ACC112 (cell line): ENCODE data around the gene NFKB1.

Experiments
- H2AFZ ChIP-seq: fragments of 200-600 bp; sonication (generic); one replicate; pipeline ENCODE4 v1.6.0; 2017; ENCODE audit warnings: antibody characterized with exemption, low read length; ENCODE audit not compliant: unreplicated experiment
- H3K27ac ChIP-seq: fragments of 200-600 bp; sonication (generic); 2 replicates; pipeline ENCODE4 v1.5.1; 2014; ENCODE audit warnings: low read depth, mild to moderate bottlenecking, antibody characterized with exemption, low read length, moderate library complexity
- H3K27me3 ChIP-seq: fragments of 200-600 bp; sonication (generic); 2 replicates; pipeline ENCODE4 v1.6.1; 2014; ENCODE audit warnings: mild to moderate bottlenecking, antibody characterized with exemption, low read length, moderate library complexity, mixed read lengths; ENCODE audit not compliant: insufficient read depth
- H3K36me3 ChIP-seq: fragments of 200-600 bp; sonication (generic); 2 replicates; pipeline ENCODE4 v1.6.1; 2016; ENCODE audit warnings: mild to moderate bottlenecking, antibody characterized with exemption, low read length, moderate library complexity, mixed read lengths; ENCODE audit not compliant: insufficient read depth
- H3K4me1 ChIP-seq: fragments of 200-600 bp; sonication (generic); one replicate; pipeline ENCODE4 v1.6.1; 2016; ENCODE audit warnings: low read length, mixed read lengths; ENCODE audit not compliant: insufficient read depth, unreplicated experiment, control insufficient read depth
- H3K4me3 ChIP-seq: fragments of 200-600 bp; sonication (generic); 2 replicates; pipeline ENCODE4 v1.5.1; 2014; ENCODE audit warnings: mild to moderate bottlenecking, low read depth, low read length
- H3K79me2 ChIP-seq: fragments of 200-600 bp; sonication (generic); one replicate; pipeline ENCODE4 v1.6.0; 2016; ENCODE audit warnings: low read length; ENCODE audit not compliant: control insufficient read depth, unreplicated experiment, insufficient read depth

Gene NFKB1

DNA sequence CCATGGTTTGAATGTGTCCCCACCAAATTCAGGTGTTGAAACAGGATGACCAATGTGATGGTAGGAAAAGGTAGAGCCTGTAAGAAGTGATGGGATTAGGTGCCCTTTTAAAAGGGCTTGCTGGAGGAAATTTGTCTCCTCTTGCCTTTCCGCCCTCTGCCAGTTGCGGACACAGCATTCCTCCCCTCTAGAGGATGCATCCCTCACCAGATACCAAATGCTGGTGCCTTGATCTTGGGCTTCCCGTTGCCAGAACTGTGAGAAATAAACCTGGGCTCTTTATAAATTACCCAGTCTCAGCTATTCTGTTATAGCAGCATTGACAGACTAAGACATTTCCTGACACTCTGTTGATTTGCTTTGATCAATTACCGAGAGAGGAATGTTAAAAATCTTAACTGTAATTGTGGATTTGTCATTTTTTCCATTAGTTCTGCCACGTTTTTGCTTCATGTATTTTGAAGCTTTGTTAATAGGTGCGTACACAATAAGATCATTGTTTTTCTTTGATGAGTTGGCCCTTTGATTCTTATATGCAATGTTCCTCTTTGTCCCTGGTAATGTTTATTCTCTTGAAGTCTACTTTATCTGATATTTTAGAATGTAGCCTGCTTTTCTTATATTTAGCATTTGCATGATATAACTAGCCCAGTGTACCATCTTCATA, 13.3 kb downstream of the NFKB1 start:
- no peaks in the 10 kb centered on the region for H3K27me3 ChIP-seq
- H2AFZ ChIP-seq: no peak overlapping the region
- no peak overlapping the region for H3K4me3 ChIP-seq
- H3K36me3 ChIP-seq: no peaks in the 10 kb centered on the region
- H3K79me2 ChIP-seq: peaks cover 75% of the 10 kb centered on the region
- no peaks in the 10 kb centered on the region for H3K4me1 ChIP-seq
- no peak overlapping the region for H3K27ac ChIP-seq

DNA sequence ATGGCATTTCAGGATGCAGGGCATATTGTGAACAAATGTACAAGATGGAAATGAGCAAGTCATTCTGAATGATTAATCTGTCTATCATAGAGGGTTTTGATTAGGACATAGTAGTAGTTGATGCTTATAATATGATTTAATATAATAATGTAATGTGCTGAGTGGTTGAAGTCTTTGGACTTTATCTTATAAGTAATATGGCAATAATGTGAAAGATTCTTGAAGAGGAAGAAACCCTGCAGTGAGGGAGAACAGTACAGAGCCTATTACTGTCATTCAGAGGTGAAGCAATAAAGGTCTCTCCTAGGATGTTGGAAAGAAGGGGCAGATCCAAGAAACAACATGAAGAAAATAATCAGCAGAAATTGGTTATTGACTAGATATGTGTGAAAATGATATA, 16.6 kb downstream of the NFKB1 start:
- Histone ChIP-seq H2AFZ (no peak overlapping the region), H3K79me2 (peaks cover 73% of the 10 kb centered on the region), H3K27ac (no peak overlapping the region), H3K4me3 (no peak overlapping the region), H3K36me3 (no peaks in the 10 kb centered on the region), H3K4me1 (no peaks in the 10 kb centered on the region), H3K27me3 (no peaks in the 10 kb centered on the region)

DNA sequence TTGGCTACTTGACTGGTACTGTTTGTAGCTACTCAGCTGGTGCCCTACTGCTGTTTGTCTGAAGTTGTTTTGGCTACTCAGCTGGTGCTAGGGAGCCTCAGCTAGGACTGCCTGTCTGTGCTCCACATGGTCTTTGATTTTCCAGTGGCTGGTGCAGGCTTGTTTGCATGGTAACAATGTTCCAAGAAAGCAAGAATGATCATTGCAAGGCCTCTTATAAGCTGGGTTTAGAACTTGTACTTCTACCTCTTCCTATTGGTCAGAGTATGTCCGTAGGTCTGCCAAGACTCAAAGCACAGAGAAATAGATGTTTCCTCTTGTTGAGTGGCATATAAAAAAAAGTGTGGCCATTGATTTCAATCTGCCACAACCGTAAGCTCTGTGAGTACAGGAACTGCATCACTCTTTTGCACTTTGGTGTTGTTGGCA, 17.6 kb downstream of the NFKB1 start:
- H3K27ac ChIP-seq: no peak overlapping the region
- H3K36me3 ChIP-seq: no peaks in the 10 kb centered on the region
- H3K4me3 ChIP-seq: no peak overlapping the region
- H3K27me3 ChIP-seq: no peaks in the 10 kb centered on the region
- no peaks in the 10 kb centered on the region for H3K4me1 ChIP-seq
- no peak overlapping the region for H2AFZ ChIP-seq
- peaks cover 67% of the 10 kb centered on the region for H3K79me2 ChIP-seq

DNA sequence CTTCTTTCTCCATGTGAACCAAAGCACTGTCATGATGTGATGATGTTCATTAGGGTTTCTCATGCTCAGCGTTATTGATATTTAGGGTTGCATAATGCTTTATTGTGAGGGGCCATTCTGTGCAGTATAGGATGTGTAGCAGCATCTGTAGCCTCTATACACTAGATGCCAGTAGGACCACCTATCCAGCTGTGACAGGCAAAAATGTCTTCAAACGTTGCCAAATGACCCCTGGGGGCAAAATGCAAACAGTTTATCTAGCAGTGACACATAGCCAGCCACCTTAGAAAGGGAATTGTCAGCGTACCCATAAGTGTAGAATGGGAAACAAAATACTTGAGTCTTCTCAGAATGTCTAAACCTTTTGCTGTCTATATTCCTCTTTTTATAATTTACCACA, 18.8 kb downstream of the NFKB1 start:
- peaks cover 3% of the 10 kb centered on the region for H3K4me1 ChIP-seq
- no peak overlapping the region for H3K4me3 ChIP-seq
- H2AFZ ChIP-seq: no peak overlapping the region
- no peaks in the 10 kb centered on the region for H3K27me3 ChIP-seq
- H3K36me3 ChIP-seq: no peaks in the 10 kb centered on the region
- no peak overlapping the region for H3K27ac ChIP-seq
- H3K79me2 ChIP-seq: peaks cover 61% of the 10 kb centered on the region

DNA sequence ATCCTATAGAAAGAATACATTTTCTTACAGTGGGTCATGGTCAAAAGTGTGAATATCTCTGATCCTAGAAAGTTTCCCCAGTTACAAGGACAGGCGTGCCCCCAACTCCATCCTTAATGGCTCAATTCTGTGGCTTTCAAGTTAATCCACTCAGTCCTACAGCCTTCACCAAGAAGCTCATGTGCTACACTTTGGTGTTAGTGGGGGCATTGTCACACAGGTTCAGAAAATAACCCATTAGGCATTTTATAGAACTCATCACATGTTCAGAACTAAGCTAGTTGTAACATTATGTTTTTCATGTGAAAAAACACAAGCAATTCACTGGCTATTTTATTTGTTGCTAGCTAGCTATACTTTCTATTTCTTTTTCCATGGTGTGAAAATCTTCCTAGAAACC, 20.4 kb downstream of the NFKB1 start:
- Histone ChIP-seq H3K4me1 (peaks cover 5% of the 10 kb centered on the region), H3K27me3 (no peaks in the 10 kb centered on the region), H2AFZ (no peak overlapping the region), H3K36me3 (peaks cover 5% of the 10 kb centered on the region; the same call in 1 of the 2 replicates), H3K79me2 (peaks cover 49% of the 10 kb centered on the region), H3K4me3 (no peak overlapping the region), H3K27ac (no peak overlapping the region)

DNA sequence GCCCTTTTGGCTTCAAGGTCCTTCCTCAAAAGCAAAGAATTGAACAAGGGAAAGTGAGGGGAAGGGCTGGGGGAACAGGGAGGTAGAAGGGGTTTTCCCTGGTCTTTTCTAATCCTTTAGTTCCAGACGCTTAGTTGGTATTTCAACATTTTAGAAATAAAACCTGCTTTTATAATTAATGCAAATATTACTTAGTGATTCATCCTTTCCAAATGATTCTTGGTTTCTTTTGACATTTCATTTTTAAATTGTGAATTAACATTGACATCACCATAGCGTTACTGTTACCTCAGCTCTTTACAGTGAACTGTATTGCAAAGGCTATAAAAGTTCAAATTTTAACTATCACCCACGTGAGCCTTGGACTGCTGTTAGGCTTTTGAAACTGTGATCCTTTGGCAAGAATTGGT, 20.9 kb downstream of the NFKB1 start:
- Histone ChIP-seq H2AFZ (no peak overlapping the region), H3K4me1 (peaks cover 5% of the 10 kb centered on the region), H3K27me3 (no peaks in the 10 kb centered on the region), H3K79me2 (peaks cover 44% of the 10 kb centered on the region), H3K4me3 (no peak overlapping the region), H3K27ac (no peak overlapping the region), H3K36me3 (peaks cover 5% of the 10 kb centered on the region; the same call in 1 of the 2 replicates)

DNA sequence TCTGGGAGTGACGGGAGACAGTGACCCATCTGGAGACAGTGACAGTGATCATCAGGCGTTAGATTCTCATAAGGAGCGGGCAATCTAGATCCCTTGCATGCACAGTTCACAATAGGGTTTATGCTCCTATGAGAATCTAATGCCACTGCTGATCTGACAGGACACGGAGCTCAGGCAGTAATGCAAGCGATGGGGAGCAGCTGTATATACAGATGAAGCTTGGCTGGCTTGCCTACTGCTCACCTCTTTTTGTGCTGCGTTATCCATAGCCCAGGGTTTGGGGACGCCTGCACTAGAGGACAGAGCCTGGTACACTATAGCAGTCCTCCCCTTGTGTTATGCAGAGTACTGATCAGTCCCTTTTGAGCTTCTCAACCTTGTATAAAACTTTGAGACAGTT, 23.5 kb downstream of the NFKB1 start:
- Histone ChIP-seq H3K4me3 (no peak overlapping the region), H3K27me3 (no peaks in the 10 kb centered on the region), H3K79me2 (peaks cover 34% of the 10 kb centered on the region), H3K4me1 (peaks cover 5% of the 10 kb centered on the region), H3K36me3 (peaks cover 5% of the 10 kb centered on the region; the same call in 1 of the 2 replicates), H3K27ac (no peak overlapping the region), H2AFZ (no peak overlapping the region)

DNA sequence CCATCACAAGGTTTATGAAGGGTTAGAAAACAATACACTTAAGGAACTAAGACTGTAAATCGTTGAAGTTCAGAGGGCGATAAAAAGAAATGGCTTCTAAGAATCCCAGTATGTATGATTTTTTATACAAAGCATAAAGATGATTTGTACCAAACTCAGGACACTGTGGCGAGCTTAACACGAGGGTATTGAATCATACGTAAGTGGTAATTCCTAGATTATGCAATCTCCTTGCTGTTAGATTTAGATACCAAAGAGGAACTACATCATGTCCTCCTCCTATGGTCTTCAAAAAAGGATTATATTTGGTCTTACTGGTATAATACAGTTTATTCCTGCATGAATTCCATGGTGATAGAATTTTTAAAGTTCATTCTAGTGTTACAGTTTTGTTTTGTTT, 23.9 kb downstream of the NFKB1 start:
- no peak overlapping the region for H3K4me3 ChIP-seq
- no peak overlapping the region for H2AFZ ChIP-seq
- H3K4me1 ChIP-seq: peaks cover 5% of the 10 kb centered on the region
- peaks cover 9% of the 10 kb centered on the region; the same call in 1 of the 2 replicates for H3K36me3 ChIP-seq
- no peak overlapping the region for H3K27ac ChIP-seq
- peaks cover 29% of the 10 kb centered on the region for H3K79me2 ChIP-seq
- no peaks in the 10 kb centered on the region for H3K27me3 ChIP-seq

DNA sequence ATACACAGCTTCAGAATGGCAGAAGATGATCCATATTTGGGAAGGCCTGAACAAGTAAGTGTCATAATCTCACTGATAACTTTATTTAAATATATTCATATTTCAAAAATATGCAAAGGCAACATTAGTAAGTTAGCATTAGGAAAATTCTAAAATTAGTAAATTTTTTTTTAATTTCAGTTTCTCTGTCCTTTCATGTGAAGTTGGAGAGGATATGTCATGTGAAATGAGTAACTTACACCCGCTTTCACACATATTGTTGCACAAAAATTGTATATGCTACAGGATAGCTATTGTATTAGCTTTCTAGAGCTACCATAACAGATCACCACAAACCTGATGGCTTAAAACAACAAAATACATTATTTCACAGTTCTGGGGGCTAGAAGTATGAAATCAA, 24.3 kb downstream of the NFKB1 start:
- H3K4me1 ChIP-seq: peaks cover 5% of the 10 kb centered on the region
- no peak overlapping the region for H3K4me3 ChIP-seq
- no peak overlapping the region for H3K27ac ChIP-seq
- H3K36me3 ChIP-seq: peaks cover 11% of the 10 kb centered on the region; the same call in 1 of the 2 replicates
- no peak overlapping the region for H2AFZ ChIP-seq
- H3K79me2 ChIP-seq: peaks cover 25% of the 10 kb centered on the region
- H3K27me3 ChIP-seq: no peaks in the 10 kb centered on the region

DNA sequence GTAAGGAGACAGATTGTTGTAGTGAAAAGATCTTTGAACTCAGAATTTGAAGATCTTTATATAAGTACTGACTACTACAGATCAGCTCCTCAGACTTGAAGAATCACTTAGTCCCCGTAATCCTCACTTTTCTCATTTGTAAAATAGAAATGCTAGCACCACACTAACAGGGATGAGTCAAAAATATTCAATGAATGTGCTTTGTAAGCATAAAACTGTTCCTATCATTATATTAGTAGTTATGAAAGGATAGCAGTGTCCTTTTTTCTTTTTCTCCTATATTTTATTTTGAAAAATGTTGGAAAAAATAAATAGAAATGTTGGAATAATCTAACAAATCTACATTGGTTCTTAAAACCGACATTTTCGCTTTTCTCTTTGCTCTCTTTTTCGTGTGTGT, 25.4 kb downstream of the NFKB1 start:
- Histone ChIP-seq H3K4me3 (no peak overlapping the region), H2AFZ (no peak overlapping the region), H3K27me3 (no peaks in the 10 kb centered on the region), H3K4me1 (peaks cover 5% of the 10 kb centered on the region), H3K27ac (no peak overlapping the region), H3K36me3 (peaks cover 11% of the 10 kb centered on the region; the same call in 1 of the 2 replicates), H3K79me2 (peaks cover 23% of the 10 kb centered on the region)

DNA sequence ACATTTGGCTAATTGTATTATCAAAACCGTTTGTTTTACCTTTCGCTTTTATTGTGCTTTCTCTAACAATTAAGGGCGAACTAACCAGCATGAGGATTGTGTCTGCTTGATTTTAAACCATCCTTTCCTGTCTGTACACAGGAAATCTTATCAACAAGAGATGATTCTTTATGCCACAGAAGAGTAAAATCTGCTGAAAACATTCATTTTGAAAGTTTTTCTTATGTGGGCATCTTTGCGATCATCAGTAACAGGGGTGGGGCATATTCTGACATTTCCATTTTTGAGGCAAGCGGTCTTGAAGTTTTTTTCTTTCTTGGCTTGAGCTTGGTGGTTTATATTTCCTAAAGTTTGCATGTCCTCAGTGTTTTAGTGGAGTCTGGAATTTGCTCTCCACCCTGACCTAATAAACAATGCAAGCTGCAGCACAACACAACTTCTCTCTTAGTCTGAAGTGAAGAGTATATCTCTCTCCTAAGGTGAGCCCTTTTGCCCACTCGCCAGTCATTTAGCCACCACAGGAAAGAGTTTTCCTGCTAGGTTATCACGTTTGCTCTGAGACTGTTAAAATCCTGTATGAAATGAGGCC, 26.6 kb downstream of the NFKB1 start:
- Histone ChIP-seq H3K27ac (no peak overlapping the region), H3K27me3 (no peaks in the 10 kb centered on the region), H3K4me1 (peaks cover 5% of the 10 kb centered on the region), H3K79me2 (peaks cover 13% of the 10 kb centered on the region), H2AFZ (no peak overlapping the region), H3K4me3 (no peak overlapping the region), H3K36me3 (peaks cover 11% of the 10 kb centered on the region; the same call in 1 of the 2 replicates)
